T-helper 9 cell (primary cell): ENCODE data around the gene GMPR2.

Experiments
- DNase-seq: peaks from one replicate; pipeline ENCODE4 v3.0.0-alpha.2; 2020

Gene GMPR2

GRCh38 chr14:24270537-24271133, 37.9 kb downstream of the GMPR2 start:
- DNase-seq = no peak

DNA sequence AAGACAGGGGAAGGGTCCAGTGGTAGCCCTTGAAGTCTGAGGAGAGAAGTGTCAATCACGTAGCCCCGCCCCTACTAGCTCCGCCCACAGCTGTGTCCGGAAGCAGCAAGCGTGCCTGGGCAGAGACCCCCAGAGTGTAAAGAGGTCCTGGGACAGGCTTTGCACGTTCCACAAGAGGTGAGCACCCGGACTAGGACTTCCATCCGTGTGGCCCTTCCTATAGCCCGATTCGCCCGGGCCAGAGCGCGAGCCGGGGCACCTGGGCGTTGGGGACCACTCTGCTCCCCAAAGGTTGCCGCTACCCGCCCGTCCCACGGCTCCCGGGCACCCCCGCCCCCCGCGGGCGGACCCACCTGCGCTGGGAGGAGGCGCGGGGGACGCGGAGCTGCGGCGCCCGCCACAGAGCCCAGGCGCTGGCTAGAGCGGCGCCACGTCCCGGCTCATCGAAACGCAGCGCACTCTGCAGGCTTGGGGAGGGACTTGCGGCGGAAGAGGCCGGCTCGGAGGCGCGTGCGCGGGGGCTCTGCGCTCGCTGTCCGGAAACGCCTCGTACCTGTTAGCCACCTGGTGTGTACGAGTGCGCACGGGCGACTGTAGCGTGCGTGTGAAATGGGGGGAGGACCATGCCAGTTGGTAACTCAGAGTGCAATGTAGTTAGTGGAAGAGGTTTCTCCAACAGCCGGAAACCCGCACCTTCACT, 38.6 kb downstream of the GMPR2 start, which contains the start of gene RABGGTA:
RABGGTA (minus strand) TSS at position 464 of the 700 bp plus-strand sequence. CDS start 482 bp downstream, outside the sequence.
- DNase-seq = peak; percentile 86

DNA sequence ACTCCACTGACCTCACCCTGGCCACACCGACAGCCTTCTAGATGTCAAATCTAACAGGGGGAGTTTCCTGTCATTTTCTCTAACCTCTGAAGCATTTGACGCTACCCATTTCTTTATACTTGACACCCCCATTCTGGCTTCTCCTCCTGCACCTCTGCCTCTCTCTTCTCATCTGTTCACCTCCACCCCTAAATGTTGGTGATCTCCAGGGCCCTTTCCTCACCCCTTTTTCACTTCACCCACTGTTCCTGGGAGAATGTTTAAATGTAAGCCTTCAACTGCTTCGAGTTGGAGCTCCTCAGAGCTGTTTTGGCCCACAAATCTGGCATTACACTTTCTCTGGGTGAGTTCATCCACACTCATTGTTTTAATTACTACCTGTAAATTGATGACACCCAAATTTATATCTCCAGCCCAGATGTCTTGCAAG, 39.1 kb downstream of the GMPR2 start:
- no peak for DNase-seq

DNA sequence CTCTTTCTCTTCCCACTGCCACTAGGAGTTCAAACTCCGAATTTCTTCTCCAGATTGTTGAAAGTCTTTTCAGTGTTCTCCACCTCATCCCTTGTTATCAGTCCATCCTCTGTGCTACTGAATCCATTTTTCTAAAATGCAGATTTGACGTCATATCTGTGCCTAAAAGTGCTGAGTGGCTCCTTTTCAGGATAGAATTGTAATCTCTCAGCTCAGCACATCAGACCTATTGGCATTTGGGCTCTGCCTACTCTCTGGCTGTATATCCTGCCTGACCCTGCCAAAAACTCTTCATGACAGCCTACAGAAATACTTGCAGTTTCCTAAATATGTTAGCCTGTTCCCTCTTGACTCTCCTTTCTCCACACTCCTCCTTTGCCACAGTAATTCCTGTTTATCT, 39.7 kb downstream of the GMPR2 start:
- DNase-seq = no peak

DNA sequence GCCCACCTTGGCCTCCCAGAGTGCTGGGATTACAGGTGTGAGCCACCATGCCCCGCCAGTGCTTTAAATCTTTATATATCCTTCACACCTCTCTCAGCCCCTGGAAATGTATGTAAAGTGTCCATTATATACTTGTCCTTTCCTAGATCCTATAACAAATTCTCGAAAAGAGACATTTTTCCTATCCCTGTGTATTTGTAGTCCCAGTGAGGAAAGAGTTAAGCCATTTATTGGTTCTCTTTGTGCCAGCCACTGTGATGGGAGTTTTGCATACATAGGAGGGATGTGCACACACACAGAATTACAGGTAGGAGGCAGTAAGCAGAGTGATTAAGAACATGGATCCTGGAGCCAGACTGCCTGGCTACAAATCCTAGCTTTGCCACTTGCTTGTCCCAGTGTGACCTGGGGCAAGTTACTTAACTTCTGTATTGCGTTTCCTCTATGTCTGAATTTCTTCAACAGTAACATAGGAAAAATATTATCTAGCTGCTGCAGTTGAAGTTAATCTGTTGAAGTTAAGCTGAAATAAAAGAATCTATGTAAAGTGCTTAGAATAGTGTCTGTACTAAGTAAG, 40.8 kb downstream of the GMPR2 start:
- DNase-seq = no peak

DNA sequence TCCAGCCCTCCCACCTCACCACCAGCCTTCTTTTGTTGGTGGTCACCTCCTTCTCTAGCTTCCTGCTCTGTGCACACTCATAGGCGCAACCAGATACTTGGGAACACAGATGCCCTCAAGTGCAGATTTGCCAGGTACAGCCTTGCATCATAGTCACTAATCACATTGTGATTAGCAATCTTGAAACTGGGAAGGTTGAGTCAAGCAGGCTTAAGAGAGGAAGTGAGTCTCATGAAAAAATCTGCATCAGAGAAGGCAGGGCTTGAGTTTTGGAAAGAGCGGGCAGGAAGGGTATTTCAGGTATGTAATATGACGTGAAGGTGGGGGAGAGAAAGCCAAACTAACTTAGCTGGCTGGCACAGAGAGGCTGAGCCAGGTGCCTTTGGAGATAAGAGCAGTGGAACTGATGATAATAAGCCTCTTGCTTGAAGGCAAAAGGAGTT, 41.4 kb downstream of the GMPR2 start:
- no peak for DNase-seq

DNA sequence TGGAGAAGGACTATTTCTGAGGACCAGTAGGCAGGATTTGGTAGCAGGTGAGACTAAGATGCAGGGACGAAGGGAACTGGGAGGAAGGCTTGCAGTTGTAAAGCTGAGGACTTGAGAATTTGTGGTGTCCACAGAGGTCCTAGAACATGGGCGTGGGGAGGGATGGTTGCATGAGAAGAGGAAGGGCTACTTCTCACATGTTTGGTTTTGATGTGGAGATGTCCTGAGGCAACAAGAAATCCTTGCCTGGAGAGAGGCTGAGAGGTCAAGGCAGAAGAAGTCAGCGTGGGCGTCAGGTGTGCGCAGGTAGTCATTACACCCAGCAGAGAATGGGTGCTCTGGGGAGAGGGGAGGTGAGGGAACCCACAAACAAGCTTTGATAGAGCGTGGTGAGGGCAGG, 44.3 kb downstream of the GMPR2 start:
- DNase-seq = no peak

- DNase-seq = no peak
These were observed 45.0 kb downstream of the GMPR2 start for GRCh38 chr14:24277606-24278321.

DNA sequence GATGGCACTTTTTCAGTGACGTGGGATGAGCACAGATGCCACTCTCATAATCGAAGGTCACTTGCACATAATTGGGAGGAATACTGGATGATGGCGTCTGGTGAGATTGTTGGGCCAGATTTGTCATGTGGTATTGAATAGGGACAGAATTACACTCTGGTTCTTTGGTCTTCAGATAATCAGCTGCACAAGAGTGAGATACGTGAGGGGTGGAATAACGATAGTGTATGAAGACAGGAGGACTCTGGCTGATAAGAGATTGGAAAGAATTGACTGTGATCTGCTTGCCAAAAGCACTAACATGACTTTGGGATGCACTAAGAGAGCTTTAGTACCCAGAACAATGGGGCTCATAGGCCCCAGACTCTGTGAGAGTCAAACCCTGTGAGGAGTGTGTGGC, 45.7 kb downstream of the GMPR2 start:
- no peak for DNase-seq

GRCh38 chr14:24279301-24280186, 46.8 kb downstream of the GMPR2 start:
- DNase-seq = no peak

- no peak for DNase-seq
These were observed 48.2 kb downstream of the GMPR2 start for GRCh38 chr14:24280797-24281460.

GRCh38 chr14:24281636-24282035, 48.9 kb downstream of the GMPR2 start:
- DNase-seq = no peak

DNA sequence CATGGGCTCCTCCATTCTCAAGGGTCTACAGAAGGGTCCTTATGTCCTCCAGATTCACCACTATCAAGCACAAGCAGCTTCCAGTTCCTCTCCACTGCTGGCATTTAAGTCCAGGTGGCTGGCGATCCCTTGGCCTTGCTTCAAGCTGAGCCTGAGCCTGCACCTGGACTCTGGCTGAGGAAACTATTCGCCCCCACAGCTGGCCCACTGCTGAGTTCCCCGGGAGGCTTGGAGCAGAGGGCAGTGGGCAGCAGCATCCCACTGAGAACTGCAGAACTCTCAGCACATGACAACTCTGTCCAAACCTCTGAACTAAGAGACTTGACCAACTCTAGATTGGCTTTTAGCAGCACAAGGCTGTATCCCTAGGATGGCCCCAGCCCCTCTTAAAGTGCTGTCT, 50.0 kb downstream of the GMPR2 start:
- DNase-seq = no peak

DNA sequence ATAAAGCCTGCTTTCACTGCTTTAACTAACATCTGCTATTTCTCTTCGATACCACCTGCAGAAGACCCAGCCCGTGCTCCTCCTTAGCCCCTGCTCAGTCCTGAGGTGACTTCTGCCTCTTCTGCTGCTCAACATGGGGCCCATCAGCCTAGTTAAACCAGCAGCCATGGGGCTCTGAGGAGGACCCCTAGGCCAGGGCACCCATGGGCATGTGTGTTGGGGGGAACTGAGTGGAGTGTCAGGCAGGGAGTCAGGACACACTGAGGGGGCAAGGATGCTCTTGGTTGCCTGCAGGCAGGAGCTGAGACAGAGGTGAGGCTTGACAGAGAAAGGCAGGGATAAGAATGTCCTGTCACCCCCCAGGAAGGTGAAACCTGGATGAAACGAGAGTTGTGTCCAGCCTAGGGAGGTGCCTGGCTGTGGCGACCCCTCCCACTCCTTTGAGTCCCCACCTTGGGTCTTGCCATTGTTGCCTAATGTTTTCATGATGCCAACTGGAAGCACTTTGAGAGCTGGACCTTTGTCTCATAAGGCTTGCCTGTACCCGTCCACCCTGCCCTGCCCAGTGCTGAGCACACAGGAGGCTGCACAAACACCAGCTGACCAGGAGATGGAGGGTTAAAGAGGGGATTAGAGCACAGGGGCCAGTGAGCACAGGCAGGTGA, 51.2 kb downstream of the GMPR2 start:
- no peak for DNase-seq

GRCh38 chr14:24284501-24285035, 51.8 kb downstream of the GMPR2 start:
- no peak for DNase-seq

GRCh38 chr14:24285351-24285750, 52.6 kb downstream of the GMPR2 start:
- no peak for DNase-seq

DNA sequence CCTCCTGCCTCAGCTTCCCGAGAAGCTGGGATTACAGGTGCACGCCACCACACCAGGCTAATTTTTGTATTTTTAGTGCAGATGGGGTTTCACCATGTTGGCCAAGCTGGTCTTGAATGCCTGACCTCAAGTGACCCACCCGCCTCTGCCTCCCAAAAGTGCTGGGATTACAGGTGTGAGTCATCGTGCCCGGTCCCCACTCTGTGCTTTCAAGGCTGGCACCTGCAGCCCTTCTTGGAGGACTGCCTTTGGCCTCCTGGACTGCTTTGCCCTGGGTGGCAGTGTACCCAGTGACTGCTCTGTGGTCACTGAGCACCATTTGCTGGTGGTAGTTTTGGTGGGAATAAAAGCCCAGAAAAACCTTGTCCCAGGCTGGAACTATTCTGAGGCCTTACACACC, 54.3 kb downstream of the GMPR2 start:
- DNase-seq = no peak
